GM21529 (cell line): ENCODE measurements around the gene PEX5L.

ENCODE experiments used
- ATAC-seq: cut with Tn5 transposase; IDR thresholded peaks from one replicate; pipeline ENCODE4 v1.9.1; 2021; ENCODE audit not compliant: unreplicated experiment

PEX5L gene

DNA sequence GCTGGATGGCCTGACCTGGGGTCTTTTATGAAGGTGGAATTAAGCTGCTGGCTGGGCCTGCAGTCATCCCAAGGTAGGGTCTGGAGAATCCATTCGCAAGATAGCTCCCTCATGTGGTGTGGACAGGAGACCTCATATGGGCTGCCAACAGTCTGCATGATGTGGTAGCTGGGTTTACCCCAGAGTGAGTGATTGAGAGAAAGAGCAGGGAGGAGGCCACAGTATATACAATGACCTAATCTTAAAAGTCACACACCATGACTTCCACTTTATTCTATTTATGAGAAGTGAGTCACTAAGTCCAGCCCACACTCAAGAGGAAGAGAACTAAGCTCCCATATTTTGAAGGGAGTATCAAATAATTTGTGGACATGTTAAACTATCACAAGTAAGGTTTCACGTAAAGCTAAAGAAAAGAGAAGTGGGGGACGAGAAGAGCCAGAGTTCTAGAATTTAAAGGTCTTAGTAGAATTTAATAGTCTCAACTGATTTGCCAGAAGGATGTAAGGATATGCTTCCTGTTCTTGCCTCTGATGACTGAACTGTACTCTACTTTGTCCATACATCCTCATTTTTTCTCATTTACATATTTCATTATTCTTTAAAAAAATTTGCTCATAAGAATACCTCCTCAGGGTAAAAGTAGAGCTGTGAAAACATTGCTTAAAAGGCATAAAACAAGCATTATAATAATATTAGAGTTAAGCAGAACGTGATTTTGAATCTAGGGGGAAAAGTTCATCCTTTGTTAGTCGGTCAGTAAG is 184.4 kb downstream of the PEX5L start:
- ATAC-seq, result peak; percentile 74

DNA sequence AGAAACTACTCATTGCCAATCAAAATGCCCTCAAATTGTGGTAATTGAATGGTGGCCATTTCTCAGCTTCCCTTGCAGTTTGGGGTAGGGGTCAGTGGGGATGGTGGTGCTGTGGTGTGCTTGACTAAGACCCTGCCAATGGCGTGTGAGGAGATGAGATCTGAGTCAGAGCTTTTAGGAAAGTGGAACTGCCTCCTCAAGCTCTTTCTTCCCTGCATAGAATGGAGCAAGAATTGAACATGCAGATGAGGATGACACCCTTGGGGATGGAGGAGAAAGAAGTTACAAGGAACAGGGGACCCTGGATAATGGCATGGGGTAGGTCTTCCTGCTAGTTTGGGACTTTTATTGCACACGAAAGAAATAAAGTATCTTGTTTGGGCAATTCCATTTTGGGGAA is 188.0 kb downstream of the PEX5L start:
- no peak for ATAC-seq

DNA sequence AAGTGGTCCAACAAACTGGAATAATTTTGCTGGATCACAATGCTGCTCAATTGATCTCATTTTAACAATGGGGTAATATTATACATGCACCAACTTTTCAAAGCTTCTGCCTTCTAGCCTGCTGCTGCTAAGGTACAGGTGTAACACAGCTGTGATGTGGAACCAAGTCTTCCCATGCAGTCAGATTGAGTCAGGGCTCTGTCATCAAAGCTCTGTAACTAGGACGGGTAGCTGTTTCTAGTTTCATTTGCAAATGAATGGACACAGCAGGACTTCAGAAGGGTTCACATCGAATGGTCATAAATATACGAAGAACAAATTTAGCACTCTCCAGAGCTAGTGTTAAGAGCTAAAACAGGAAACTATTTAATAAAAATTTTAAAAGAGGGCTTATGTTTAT is 194.7 kb downstream of the PEX5L start:
- ATAC-seq, result no peak

DNA sequence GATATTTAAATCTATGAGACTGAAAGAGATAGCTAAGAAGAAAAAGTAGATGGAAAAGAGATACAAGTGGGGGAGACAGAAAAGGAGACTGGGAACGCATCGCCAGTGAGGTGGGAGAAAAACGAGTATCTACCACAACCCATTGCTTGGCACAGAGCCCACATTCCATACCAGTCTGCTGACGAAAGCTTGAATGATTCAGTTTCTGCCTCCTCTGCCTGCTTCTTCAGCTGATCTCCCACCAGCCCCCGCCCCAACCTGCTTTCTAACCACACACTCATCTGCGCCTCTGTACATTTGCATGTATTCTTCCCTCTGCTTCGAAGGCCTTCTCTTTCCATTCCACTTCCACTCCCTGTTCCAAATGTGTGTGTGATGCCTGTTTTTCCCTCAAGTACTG is 195.8 kb downstream of the PEX5L start:
- ATAC-seq, result no peak

DNA sequence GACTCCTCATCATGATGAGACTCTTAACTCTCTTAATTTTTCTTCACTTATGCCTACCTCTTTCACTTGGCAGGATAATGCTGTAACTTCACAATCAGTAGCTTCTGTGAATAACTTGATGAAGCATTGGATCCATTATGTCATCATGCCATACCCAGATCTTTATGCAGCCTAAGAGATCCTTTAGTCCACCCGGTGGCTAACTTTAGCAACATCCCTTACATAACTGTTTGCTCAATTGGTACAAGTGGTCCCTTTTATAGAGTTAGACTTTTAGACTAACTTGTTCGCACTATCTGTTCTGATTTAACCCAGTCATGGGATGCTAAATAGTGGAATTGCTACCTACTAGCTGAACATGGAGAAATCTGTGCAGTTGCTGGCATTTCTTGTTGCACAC is 199.4 kb downstream of the PEX5L start:
- no peak for ATAC-seq

DNA sequence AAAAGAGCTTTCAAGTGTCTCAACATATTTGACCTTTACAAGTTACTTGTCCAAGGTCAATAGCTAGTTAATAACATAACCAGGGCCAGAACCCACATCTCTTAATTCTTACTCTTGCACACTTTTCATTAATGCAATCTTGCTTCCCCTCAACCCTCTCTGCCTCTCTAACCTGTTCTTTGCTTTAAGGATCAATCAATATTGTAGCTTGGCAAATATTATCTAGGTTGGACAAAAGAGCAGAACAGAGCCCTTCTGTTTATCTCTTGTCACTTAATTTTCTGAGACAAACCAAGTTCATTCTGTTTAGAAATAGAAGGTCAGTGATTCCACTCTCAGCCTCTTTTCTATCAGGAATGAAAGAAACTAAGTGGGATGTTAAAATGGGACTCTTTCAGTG is 203.4 kb downstream of the PEX5L start:
- ATAC-seq, result no peak

DNA sequence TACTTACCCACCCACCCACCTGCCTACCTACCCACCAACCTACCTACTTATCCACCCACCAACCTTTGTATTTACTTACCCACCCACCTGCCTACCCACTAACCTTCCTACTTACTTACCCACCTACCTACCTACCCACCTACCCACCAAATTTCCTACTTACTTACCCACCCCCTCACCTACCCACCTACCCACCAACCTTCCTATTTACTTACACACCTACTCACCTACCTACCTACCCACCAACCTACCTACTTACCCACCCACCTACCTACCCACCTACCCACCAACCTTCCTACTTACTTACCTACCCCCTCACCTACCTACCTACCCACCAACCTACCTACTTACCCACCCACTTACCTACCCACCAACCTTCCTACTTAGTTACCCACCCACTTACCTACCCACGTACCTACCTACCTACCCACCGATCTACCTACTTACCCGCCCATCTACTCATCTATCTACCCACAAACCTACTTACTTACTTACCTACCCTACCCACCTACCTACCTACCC is 204.3 kb downstream of the PEX5L start:
- ATAC-seq, result no peak

DNA sequence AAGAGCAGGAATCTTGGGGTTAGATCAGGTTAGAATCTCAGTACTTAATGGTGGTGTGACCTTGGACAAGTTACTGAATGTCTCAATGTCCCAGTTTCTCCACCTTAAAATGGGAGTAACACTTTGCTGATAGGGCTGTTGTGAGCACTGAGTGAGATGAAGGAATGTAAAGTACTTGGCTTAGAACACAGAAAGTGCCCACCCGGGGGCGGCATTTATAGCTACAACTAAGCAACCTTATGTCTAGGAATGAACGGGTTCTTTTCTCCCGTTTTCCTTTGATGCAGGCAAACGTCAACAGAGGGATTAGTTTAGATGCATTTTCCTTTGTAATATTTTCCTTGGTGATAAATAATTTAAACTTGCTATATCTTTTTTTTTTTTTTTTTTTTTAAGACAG is 207.3 kb downstream of the PEX5L start:
- no peak for ATAC-seq

DNA sequence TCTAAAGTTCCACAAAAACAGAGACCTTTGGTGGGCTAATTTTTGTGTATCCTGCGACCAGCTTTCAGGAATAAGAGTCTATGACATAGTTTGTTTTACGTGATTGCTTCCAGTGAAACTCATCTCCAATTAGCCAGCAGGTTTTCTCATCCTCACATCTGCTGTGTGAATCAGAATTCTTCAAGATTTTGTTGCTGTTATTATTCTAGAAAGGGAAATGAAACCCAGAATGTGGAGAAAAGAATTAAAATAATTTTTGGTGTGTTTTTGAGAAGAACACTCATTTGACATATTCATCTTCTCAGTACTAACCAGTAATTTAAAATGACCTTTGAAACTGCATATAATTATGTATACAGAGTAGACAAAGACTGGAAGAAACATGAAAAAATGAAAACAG is 208.0 kb downstream of the PEX5L start:
- no peak for ATAC-seq

DNA sequence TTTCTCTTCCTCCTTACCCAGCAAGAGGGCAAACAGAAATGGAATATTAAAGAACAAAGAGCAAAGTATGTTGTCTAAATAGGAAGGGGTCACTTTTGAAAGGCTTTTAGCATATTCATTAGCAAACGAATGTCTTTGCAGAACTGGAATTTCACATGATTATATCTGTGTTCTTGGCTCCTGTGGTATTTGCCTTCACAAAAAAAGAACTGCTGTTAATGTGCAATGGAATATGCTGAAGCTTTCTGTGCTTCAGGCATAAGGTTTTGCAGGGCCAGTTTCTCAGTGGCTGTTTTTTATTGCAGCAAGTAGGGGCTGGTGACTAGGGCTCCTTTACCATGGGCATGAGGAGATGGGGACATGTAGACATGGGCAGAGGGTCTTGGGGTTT is 210.5 kb downstream of the PEX5L start:
- no peak for ATAC-seq

DNA sequence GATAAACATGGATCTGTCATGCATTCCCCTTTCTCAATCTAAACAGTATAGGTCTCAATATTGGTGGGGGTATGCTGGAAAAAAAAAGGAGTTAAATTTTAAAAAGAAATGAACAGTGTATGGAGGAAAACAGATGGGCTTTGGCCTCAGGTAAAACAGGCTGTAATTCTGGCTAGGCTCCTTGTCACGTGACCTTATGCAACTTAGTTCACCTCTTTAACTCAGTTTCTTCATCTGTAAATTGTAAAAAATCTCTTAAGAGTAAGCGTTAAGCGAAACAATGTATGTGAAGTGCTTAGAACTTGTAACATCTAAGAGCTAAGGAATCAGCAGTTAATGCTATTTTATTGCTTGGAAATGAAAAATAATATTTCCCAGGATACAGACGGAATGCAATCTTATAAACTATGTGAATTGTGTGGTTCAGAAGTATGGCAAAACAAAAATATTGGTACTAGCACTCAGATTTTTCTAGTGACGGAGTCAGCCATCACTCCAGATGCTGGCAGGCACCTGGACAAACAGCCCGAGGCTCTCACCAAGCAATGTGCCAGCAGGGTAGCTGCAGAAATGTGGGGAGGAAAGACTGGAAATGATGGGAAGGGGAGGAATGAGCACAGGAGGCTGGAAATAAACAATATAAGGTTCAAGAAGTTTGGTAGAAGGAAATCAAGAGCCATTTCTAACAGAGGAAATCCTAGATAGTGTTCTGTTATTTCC is 211.1 kb downstream of the PEX5L start:
- no peak for ATAC-seq

DNA sequence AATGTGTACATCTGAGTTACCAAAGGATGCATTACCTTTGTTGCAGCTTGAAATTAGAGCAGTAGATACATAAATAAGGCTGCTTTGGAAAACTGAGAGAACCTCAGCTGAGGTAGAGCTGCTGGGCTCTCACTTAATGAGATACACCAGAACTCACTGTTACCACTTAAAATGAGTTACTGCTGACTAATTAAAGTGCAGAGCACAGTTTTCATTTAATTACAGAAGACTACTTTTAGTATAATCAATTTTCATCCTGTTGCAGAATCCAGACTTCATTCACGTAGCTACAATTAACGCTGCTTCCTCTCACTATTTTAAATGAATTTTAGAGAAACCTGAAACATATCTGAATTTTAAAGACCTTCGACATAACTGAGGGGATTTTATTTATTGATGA is 214.4 kb downstream of the PEX5L start:
- ATAC-seq, result no peak

DNA sequence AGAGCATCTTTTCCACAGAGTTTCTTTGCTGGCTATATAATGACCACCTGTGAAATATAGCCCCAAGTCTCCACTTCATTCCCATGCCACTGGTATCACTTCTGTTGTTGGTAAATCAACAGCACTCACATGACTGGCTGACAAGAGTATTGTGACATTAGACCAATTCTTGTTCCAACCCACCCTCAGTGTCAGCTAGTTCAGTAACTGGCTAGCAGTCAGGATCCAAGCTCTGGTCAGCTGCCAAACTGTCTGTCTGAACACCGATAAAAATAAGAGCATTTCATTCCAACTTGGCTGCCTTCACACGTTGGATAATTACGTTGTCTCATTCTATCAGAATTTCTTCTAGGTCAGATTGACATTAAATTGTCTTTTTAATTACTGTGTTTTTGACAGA is 217.4 kb downstream of the PEX5L start:
- no peak for ATAC-seq

DNA sequence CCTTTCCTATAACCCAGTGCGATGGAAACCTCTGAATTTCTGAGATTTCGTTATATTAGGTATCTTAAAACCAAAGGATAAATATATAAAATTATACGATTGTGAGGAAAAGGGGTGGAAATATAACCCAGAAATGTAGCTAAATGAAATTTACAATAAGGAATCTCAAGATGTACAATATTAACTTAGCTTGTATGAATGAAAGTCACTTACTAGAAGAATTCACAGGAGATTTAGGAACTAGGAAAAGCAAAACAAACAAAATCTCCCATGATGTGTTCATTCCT is 224.7 kb downstream of the PEX5L start:
- no peak for ATAC-seq

DNA sequence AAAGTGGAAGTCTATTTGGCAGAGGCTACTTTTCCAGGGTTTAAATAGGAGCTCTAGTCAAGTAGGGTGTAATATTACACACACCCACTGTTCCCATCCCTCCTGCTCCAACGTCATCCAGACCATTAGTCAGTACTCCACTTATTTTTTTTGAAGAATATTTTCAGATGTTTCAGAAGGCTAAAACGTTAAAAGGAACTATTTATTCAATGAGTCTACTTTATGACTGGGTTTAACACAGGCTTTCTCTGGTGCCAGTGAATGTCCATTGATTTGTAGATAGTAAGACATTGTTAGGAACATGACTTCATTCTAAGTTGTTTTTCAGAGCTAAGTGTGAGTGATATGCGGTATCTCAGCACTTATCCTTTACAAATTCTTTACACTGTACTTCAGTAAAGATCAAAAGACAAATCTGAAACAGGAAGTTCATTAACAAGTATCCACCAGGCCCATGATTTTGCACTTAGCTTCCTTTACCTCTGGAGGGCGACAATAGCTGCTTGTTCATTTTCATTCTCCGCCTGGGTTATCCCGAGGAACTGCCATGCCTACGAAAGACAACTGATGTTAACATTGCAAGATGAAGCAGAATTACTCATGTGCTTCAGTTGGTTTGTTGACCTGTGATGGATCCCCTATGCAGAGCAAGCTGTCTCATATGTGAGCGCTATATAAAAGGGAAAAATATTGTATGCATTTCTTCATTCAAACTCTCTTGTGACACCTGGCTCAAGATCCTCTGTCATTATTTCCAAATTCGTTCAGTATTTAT is 225.2 kb downstream of the PEX5L start:
- ATAC-seq, result peak; percentile 96

DNA sequence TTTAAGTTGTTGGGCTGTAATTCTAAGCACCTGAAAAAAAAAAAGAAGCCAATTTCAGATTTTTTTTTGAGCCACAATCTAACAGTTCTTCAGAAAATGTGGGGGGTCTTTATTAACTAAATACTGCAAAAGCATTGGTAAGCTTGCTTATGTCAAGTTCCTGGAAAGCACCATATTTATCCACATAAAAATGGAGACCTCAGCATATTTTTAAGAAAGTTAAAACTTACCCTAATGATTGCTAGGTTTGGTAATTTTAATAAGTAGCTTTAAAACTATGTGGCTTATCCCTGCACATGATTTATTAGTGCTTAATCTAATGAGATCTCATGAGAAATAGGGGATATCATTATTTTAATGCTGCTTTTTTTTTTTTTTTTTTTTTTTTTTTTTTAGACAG is 227.1 kb downstream of the PEX5L start:
- ATAC-seq, result no peak

DNA sequence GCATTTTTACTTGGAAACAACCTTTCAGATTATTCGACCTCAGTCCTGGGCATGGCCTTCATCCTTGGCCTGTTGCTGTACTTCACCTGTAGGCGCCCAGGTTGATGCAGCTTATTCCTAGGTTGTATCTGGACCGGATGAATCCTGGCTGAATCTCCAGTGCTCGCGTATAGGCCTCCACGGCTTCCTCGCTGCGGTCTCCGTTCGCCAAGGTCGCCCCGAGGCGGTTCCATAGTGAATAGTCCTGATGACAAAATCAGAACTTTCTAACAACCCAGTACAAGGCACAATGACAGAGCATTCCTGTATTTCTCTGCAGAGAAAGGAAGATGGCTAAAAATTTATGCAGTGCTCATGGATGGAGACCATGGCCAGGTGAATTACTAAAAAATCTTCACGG is 229.1 kb downstream of the PEX5L start:
- no peak for ATAC-seq

DNA sequence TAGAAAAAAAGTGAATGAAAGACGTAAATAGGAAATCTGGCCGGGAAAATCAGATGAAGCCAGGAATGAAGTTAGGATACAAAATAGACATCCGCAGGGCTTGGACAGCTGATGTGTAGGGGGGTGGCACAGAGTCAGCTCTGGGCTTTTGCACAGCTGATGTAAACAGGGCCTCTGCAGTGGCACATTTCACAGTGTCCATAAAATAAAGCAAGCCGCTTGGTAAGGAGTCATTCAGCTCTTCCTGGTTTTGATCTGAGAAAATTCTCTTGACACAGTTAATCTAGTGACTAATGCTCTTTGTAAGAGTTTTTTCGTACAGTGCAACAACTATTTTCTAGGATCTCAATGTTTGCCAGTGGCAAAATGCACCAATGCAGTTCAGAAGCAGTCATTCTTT is 230.6 kb downstream of the PEX5L start:
- no peak for ATAC-seq

DNA sequence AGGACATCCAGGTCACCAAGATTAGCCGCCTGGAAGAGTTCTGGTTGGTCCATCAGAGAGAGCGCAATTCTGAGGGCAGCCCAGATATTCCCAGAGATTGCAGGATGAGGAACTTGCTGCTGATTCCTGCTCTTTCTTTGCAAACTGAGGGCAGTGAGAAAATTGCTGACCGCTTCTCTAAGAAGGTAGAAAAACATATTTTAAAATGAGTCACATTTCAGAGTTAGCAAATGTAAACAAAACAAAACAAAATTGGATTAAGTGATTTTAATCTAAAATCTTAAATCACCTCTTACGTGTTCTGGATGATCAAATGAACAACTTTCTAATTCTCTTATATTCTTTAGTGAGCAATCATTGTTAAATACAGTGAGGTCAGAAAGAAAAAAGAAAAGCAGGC is 234.9 kb downstream of the PEX5L start:
- no peak for ATAC-seq

DNA sequence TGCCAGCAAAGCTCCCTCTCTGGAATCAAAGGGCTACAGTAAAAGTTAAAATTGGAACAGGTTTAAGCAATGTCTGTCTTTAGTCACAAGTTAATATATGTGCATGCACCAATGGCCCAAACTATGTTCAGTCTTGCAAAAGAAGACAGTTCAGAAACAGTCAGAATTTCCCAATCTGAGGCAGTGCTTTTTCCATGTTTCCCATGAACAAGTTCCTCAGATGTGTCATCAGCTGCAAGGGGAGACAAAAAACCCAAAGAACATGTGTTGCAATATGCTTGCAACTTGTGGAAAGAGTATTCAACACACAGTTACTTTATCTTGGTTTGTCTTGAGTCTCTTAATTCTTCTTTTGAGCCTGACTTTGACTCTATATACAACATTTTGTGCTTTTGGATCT is 235.5 kb downstream of the PEX5L start:
- ATAC-seq, result no peak

DNA sequence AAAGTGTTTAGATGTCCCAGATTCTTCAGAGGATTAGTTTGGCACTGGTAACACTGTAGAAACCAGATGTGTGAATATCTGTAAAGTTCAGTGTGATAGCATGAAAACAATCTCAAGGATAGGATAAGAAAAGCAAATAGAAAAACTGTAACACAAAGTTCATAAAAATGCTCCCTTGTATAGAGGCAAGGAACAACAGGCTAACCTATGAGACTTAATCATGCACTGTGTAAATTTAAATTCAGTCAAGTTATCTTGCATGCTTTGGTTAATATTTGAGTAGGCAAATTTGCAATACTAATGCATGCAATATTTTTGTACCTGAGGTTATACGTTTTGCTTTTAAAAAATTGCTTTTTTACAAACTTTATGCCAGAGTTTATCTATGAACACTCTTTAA is 239.5 kb downstream of the PEX5L start:
- ATAC-seq, result no peak

DNA sequence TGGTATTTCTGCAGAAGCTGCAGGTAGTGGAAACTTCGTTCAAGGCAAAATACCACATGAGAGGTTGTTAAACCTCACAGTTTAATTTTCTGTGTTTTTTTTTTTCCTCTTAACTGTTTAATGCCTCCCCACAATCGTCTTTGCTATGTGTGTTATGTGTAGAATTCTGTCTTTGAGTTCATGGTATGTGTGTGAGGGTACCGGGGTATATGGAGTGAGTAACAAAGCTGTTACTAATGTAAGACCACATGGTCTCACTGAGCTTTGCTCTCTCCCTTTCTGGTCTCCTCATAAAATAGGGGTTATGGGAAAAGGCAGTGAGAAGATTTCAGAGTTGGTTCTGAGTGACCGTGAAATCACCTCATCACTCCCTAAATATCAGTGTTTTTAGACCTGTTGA is 240.3 kb downstream of the PEX5L start:
- no peak for ATAC-seq
